ENCODE data around the gene ADIPOR2.
"Not testable (repeated sequence)": the region's sequence is repeated elsewhere in the genome, so short reads cannot be mapped to it uniquely, and the experiment has no call there.

ADIPOR2 gene

DNA sequence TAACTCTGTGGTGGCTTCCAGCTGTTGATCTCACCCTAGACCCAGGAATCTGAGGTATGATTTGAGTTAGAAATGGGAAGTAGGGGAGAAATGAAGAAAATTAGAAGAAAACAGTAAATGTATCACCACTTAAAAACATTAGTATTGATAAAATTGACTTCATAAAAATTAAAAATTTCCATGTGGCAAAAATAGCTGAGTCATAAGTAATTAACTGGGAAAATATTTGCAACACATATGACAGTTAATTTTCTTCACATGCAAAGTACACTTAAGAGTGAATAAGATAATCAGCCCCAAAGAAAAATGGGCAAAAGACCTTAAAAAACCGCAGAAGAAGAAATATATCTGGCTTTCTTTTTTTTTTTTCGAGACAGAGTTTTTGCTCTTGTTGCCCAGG lies 25.5 kb upstream of the ADIPOR2 start:
- no peak for DNase-seq

DNA sequence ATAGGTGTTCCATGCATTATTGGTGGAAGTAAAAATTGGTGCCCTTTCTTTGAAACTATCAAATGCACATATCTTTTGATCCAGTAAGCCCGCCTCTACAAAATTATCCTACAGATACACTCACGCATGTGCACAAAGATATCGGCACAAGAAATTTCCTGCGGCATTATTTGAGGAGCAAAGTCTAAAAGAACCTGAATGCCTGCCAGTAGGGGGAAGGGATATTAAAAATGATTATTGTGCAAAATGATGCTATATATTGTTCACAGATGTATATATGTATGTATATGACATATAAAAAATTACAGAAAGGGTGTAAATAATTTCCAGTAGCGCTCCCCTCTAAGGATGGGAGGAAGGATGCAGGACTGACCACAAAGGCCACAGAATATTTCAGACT lies 24.7 kb upstream of the ADIPOR2 start:
- no peak for DNase-seq

DNA sequence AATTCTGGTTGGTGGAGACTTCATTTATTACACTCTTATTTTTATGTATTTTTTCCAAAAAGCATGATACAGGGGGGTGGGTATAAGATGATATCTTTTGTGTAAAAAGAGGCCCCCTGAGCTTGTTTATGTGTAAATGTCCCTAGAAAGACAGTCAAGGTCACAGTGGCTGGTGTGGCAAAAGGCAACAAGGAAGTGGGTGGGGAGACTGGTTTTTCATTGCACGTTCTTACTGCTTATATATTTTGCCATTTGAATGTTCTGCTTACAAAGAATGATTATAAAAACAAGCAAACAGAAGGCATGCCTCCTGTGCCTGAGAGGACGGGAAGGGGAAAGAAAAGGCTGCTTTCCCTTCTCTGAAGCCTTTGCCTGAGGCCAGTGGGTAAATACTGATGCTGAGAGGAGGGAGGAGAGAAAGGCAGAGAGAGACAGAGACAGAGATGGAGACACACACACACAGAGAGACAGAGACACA lies 24.1 kb upstream of the ADIPOR2 start:
- peak in 1 of 2 donors; percentile 29 for DNase-seq

DNA sequence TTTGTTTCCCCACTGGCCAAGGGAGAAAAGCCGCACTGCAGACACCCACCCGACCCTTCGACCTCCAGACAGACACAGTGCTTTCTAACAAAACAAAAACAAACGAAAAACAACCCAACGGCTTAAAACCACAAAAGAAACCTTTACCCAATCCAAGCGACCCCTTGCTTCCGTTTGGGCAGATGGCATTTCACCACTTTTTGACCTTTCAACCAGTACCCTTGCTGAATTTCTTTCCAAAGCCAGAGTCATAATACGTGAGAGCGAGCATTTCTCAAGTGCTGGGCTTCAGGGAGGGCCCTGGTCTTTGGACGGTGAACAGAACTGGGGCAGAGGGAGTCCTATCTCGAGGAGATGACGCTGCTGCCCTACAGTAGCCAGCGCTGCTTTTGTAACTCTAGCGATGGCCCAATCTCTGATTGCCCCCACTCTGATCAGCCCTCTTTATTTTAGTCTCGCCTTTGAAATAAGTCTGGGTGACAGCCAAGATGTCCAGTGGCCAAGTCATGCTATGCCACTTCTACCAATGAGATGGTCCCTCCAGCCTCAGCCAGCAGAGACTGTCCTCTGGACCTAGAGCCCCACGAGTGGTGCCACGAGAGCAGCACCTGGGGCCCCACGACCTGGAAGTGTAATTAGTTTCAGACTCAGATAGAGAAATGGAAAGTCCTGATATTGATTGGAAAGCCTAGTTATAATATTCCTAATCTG lies 21.9 kb upstream of the ADIPOR2 start:
- DNase-seq, result peak in 1 of 2 donors; percentile 26

DNA sequence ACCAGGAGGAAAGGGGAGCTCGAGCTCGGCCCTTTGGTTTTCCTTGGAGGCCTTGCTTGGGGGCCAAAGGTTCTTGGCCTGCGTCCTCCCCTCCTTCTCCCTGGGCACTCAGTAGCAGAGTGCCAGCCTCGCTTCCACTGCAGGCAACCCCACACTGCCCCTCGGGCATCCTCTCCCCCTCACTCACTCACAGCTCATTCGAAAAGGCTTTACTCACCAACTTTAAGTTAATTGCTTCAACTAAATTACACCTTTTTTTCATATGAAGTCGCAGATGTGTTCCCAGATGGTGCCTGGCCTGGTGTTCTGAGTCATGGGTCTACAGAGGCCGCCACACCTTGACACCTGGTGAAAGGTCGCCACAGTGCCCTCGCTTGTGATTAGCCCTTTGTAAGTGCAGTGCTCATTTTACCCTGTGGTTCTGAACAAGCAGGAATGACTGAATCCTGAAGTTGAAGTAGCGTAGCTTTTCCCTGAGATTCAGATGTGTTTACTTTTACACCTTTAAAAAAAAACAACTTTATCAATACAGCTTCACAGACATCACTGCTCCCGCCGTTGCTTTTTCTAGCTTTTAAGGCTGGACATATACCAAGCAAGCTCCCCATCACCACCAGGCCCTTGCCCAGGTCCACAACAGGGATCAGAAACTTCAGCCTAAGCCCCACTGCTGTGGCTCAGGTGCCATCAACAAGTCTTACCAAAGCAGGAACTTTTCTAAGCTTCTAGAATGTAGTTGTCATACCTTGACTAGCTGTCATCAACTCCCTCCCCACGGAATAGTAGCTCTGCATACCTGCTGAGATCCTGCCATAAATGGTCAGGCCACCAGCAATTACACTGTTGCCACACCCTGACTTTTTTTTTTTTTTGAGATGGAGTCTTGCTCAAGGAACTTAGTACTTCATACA lies 20.3 kb upstream of the ADIPOR2 start:
- no peak for DNase-seq

DNA sequence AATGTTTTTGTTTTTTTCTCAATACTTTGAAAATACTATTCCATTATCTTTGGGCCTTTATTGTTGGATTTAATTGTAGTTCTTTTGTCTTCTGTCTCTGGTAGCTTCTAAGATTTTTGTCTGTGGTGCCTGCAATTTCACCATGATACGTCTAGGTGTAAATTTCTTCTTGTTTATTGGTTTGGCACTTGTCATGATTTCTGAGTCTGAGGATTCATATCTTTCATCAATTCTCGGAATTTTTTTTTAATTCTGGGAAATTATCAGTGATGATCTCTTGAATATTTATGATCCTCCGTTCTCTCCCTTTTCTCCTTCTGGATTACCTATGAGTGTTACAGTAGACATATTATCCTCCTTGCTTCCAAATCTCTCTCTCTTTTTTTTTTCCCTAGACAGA lies 14.8 kb upstream of the ADIPOR2 start:
- DNase-seq, result no peak

DNA sequence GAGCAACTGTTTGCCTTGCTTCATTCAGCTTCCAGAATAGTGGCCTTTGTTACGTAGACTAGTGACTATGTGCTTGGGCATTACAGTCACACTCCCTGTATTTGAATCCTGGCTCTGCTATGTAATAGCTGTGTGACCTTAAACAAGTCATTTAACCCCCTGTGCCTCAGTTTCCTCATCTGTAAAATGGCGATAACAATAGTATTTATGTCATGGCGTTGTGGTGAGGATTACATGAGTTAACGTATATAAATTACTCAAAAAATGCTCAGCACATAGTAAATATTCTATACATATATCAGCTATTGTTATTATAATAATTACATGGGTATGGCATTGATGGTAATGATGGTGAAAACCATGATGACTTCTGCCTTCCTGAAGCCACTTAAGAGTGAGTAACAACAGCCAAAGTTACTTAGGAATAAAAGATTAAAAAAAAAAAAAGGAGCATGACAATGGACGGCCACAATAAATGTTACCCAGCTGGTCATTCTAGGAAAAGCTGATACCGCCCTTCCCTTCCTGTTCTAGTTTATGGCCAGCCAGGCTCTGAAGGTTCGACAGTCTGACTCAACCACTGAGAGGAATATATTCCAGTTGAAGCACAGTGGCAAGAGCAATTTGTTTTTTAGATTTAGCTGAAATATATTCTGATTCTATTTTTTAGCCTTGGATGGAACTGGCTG lies 9.9 kb upstream of the ADIPOR2 start:
- no peak for DNase-seq

DNA sequence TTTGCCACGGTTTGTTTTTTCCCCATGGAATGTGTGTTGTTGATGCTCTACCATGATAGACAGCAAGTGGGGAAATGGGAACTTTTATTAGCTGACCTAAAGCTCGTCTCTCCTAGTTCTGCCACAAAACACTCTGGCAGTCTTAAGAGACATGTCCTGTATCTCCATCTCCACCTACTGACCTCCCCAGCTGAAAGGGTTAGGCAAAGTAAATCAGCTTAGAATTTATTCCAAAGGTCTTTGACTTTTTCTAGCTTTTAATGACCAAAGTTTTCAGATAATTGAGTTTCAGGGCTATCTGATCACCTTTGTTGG lies 9.4 kb upstream of the ADIPOR2 start:
- DNase-seq, result no peak

DNA sequence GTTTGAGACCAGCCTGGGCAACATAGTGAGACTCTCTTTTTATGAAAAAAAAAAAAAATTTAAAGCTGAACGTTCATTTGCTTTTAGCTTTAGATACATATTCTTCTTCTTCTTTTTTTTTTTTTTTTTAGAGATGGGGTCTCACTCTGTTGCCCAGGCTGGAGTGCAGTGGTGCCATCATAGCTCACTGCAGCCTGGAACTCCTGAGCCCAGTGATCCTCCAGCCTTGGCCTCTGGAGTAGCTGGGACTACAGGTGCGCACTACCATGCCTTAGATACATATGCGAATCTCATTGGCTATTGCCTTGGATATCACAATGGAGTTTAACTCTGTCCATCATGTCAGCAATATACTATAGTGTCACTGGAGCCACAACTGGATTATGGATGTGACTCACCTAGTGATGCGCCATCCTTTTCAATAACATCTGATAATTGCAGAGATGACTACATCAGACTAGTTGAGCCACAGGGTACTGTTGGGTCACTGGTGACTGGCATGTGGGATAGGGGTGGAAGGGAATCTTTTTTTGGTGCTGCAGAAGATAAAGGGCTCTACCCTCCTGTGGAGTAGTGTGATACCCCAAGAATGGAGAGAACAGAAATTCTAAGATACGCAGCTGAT lies 2.7 kb upstream of the ADIPOR2 start:
- no peak for DNase-seq

DNA sequence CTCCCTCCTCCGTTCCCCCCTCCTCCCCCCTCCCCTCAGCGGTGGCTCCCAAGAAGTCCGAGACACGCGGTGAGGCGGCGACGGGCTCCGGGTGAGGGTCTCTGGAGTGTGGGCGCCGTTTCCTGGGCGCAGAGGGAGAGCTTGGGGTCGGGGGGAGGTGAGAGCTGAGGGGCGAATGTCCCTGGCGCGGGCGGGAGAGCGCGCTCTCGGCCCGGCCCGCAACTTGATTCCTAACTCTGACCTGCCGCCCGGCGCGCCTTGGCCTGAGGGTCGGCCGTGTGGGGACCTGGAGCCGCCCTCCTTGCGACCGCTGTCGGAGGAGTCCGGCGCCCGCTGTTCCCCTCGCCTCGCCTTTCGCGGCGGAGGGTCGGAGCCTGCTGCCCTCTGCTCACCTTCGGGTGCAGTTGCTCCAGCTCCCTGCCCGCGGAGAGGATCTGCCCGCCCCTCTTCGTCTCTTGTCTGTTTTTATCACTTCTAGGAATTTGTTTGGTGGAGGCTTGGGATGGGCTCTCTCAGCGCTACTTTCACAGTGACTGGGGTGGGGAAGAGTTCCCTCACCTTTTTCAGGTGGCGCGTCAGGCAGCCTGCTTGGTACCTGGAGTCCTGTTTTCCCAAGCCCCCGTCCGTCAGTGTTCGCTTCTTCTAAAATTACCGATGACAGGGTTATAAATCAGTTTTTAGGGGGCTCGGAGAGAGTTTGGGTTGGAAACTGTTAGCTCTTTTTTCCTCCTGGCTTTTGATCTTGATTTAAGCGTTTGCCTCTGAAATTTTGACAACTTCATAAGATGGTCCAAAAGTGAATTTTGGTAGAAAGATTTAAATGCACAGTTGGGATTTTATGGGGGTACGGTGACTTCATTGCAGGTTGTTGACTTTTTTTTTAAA lies 495 bp downstream of the ADIPOR2 start:
- DNase-seq, result peak; percentile 13 to 38

DNA sequence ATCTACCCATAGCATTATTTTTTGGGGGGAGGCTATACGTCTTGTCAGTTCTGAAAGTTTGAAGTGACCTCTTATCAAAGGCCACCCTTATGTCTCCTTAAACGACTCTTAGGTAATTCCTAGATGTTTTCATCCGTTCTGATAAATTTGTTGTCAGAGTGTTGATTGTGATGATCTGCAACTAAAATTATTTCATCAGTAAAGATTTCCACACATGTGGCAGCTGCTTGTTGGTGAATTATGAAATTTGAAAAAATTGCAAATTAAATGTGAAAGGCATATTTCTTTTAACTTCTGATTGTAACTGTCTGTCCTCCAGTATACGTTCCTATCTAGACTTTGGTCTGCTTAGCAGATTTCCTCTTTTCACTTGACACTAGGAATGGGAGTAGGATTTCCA lies 1.4 kb downstream of the ADIPOR2 start:
- no peak for DNase-seq

DNA sequence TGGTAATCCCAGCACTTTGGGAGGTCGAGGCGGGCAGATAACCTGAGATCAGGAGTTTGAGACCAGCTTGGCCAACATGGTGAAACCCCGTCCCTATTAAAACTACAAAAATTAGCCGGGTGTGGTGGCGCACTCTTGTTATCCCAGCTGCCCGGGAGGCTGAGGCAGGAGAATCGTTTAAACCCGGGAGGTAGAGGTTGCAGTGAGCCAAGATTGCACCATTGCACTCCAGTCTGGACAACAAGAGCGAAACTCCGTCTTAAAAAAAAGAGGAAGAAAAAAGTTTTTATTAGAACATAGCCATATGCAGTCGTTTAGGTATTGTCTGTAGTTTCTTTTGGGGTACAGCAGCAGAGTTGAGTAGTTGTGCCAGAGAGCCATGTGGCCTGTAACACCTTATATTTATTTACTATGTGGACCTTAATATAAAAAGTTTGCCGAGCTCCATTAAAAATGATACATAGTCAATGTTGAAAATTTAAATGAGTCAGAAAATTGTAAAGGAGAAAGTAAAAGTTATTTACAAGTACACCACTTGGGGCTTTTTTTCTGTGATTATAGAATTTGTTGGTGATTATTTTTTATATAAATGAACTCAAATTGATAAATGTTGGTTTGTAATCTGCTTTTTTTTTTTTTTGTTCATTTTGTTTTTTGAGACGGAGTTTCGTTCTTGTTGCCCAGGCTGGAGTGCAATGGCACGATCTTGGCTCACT lies 2.2 kb downstream of the ADIPOR2 start:
- peak in 1 of 2 donors; percentile 12 for DNase-seq

DNA sequence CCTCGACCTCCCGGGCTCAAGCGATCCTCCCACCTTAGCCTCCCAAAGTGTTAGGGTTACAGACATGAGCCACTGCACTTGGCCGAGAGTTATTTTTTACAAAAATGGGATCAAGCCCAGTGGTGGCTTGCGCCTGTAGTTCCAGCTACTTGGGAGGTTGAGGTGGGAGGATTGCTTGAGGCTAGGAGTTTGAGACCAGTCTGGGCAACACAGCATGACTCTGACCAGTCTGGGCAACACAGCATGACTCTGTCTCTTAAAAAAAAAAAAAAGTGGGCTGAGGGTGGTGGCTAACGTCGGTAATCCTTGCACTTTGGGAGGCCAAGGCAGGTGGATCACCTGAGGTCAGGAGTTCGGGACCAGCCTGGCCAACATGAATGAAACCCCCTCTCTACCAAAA lies 4.2 kb downstream of the ADIPOR2 start:
- DNase-seq, result not testable (repeated sequence)

DNA sequence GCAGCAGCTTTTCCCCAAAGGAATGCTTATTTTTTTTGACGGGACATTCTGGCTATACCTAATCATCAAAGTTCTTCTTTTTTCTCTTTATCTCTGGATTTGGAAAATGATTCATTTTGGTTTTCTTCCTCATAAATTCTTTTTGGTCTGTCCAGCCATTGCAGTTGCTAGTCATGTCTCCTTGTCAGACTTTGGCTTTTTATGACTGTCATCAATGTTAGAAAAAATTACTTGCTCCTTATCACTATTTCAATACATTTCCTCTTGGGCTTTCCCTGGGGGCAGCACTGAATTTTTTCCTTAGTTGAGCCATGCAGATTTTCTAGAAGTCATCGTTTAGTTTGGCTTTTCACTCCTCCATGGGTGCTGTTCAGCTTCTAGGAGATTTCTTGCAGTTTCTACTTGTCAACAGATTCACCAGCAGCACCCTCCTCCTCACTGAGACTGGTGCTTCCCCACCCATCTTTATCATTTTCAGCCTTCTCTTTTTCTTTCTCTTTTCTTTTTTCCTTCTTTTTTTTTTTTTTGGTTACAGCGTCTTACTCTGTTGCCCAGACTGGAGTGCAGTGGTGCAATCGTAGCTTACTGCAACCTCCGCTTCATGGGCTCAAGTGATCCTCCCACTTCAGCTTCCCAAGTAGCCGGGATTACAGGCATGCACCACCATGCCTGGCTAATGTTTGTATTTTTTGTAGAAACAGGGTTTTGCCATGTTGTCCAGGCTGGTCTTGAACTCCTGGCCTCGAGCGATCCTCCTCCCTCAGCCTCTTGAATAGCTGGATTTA lies 5.2 kb downstream of the ADIPOR2 start:
- DNase-seq, result no peak

DNA sequence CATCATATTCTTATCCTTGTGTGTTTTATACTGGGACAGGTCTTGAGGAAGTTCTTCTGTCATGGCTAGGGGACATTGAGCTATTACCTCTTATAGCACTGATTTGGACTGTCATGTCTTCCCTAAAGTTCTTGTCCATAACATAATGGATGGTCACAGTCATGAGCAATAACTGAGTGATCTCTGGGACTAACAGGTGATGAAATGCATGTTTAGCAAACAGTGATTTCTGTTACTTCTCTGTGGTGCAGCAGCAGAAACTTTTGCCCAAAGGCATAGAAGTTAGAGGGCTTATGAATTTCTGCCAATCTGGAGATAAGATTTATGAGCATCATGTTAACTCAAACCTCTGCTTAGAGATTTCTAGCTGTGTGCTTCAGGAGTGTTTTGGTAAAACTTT lies 5.9 kb downstream of the ADIPOR2 start:
- DNase-seq, result no peak

DNA sequence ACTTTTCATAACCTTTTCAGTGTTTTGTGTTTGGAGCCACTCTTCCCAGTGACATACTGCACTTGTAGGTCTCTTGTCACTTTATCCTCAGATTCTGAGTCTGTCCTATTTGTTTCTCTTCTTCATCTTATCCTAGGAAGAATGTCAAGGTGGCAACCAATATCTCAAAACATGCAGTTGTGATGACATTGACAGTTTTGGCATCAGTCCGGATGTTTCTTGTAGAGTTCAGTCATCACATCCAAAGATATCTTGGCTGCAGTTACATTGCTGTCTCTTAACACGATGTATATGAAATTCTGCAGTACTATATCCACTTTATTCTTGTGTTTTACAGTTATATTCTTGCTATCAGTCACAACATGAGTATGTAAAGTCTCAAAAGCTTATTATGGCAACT lies 6.4 kb downstream of the ADIPOR2 start:
- no peak for DNase-seq

DNA sequence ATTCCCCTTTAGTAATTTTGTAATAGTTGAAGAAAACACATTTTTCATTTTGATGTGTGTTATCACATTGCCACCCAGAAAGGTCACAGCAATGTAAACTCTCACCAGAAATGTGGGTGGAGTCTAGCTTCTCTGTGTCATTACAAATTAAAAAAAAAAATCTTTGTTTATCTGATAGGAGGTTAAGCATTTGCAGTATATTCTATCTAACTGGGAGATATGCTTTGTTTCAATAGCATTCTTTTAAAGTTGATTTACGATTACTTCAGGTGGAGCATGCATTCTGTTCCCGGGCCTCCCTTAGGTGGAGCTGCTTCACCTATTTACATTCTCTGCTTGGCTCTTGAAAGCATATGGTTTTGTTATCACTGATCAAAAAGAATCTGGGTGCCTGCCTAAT lies 7.8 kb downstream of the ADIPOR2 start:
- DNase-seq, result no peak

DNA sequence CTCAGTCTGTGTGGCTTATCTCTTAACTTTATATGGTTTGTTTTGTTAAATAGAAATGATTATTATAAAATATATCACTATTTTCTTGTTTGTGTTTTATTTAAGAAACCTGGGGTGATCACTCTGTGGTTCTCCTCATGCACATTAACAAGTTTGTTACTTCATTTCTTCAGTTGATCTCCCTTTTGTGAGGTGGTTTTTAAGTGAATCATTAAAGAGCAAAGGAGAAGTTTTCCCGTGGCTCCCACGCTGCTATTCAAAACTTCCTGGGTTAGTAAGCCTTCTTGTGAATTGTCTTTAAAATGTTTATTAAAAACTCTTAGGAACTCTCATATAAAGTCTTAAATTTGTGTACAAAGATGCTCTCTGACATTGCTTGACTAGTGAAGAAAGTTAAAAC lies 11.8 kb downstream of the ADIPOR2 start:
- DNase-seq, result no peak

DNA sequence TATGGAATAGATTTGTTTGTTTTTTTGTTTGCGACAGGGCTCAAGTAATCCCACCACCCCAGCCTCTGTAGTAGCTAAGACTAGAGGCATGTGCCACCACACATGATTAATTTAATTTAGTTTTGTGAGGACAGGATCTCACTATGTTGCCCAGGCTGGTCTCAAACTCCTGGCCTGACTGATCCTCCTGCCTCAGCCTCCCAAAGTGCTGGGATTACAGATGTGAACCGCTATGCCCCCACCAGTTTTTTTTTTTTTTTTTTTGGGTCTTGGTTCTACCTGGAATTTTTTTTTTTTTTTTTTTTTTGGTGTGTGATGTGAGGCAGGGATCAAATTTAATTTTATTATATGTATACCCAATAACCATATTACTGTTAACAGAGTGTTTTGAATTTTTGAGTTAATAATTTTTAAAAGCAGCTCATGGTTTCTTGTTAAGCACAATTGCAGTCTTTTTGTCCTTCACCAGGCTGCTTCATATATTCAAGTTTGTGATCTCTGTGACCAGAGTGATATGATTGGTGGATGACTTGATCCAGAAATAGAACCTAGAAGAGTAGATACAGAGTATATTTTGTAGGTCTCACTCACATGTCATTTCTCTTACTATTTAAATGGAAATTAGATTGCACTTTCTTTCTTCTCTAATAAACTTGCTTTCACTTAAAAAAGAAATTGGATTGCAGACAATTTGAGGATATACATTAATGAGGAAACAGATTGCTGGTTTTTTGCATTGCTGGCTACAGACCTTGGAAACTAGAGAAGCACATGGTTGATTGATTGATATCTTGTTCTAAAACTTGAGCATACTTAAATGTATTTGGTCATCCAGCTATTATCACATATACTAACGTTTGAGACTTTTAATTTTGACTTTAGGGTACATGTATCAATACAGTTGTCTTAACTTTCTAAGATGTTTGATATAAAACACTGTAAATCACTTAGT lies 13.2 kb downstream of the ADIPOR2 start:
- no peak for DNase-seq

Measured in CD4-positive, alpha-beta T cell treated with Interleukin-4 for 1 hour (primary cell).